ENCODE measurements around the gene RTN4. TPM values are rescaled to one million over a fixed set of nuclear protein-coding genes. Genes with fewer than 3 reads are reported as not detected.

Gene RTN4
- total and polyA plus RNA-seq, 2 experiments from 2014 or later: 218 to 221 TPM

- H3K4me2 ChIP-seq: 0 out of 2 replicates have a peak overlapping the region, but pooled peaks have one; percentile 16
- H3K9me3 Mint-ChIP-seq: no peaks in the 10 kb centered on the region; the same call in 2 of the 3 replicates
- peaks cover 71% of the 10 kb centered on the region for H3K4me1 ChIP-seq (ENCODE audit: insufficient read depth)
- no peaks in the 10 kb centered on the region for H3K9me2 ChIP-seq (ENCODE audit: insufficient read depth)
- TF ChIP-seq, protein P1, sequence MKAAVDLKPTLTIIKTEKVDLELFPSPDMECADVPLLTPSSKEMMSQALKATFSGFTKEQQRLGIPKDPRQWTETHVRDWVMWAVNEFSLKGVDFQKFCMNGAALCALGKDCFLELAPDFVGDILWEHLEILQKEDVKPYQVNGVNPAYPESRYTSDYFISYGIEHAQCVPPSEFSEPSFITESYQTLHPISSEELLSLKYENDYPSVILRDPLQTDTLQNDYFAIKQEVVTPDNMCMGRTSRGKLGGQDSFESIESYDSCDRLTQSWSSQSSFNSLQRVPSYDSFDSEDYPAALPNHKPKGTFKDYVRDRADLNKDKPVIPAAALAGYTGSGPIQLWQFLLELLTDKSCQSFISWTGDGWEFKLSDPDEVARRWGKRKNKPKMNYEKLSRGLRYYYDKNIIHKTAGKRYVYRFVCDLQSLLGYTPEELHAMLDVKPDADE (IDR thresholded peaks at IDR 0.05): no peak
- TF ChIP-seq NANOG (IDR thresholded peaks at IDR 0.05; ENCODE audit: borderline replicate concordance) (no peak), POLR2AphosphoS5 (IDR thresholded peaks at IDR 0.05; ENCODE audit: low read depth) (no peak), ZNF114 (CRISPR knock-in tag; IDR thresholded peaks at IDR 0.05) (no peak), EZH2phosphoT487 (IDR thresholded peaks at IDR 0.05; ENCODE audit: unreplicated experiment) (no peak), EZH2 (IDR thresholded peaks at IDR 0.05; ENCODE audit: low read depth, unreplicated experiment) (no peak), ZNF331 (CRISPR knock-in tag; IDR thresholded peaks at IDR 0.05; ENCODE audit: low read depth) (no peak), JUNB (IDR thresholded peaks at IDR 0.05; ENCODE audit: unreplicated experiment) (no peak), CREB1 (CRISPR knock-in tag; IDR thresholded peaks at IDR 0.05; ENCODE audit: low read depth) (no peak), STAT1 (IDR thresholded peaks at IDR 0.05; ENCODE audit: unreplicated experiment) (no peak), ZNF462 (CRISPR knock-in tag; IDR thresholded peaks at IDR 0.05) (no peak)
- TF ChIP-seq, protein P2, sequence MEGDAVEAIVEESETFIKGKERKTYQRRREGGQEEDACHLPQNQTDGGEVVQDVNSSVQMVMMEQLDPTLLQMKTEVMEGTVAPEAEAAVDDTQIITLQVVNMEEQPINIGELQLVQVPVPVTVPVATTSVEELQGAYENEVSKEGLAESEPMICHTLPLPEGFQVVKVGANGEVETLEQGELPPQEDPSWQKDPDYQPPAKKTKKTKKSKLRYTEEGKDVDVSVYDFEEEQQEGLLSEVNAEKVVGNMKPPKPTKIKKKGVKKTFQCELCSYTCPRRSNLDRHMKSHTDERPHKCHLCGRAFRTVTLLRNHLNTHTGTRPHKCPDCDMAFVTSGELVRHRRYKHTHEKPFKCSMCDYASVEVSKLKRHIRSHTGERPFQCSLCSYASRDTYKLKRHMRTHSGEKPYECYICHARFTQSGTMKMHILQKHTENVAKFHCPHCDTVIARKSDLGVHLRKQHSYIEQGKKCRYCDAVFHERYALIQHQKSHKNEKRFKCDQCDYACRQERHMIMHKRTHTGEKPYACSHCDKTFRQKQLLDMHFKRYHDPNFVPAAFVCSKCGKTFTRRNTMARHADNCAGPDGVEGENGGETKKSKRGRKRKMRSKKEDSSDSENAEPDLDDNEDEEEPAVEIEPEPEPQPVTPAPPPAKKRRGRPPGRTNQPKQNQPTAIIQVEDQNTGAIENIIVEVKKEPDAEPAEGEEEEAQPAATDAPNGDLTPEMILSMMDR (conservative IDR thresholded peaks at IDR 0.05; ENCODE audit: low read depth in 2 of 2): no peak
- TF ChIP-seq, protein P3, sequence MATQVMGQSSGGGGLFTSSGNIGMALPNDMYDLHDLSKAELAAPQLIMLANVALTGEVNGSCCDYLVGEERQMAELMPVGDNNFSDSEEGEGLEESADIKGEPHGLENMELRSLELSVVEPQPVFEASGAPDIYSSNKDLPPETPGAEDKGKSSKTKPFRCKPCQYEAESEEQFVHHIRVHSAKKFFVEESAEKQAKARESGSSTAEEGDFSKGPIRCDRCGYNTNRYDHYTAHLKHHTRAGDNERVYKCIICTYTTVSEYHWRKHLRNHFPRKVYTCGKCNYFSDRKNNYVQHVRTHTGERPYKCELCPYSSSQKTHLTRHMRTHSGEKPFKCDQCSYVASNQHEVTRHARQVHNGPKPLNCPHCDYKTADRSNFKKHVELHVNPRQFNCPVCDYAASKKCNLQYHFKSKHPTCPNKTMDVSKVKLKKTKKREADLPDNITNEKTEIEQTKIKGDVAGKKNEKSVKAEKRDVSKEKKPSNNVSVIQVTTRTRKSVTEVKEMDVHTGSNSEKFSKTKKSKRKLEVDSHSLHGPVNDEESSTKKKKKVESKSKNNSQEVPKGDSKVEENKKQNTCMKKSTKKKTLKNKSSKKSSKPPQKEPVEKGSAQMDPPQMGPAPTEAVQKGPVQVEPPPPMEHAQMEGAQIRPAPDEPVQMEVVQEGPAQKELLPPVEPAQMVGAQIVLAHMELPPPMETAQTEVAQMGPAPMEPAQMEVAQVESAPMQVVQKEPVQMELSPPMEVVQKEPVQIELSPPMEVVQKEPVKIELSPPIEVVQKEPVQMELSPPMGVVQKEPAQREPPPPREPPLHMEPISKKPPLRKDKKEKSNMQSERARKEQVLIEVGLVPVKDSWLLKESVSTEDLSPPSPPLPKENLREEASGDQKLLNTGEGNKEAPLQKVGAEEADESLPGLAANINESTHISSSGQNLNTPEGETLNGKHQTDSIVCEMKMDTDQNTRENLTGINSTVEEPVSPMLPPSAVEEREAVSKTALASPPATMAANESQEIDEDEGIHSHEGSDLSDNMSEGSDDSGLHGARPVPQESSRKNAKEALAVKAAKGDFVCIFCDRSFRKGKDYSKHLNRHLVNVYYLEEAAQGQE (IDR thresholded peaks at IDR 0.05; ENCODE audit: unreplicated experiment): no peak
- ATAC-seq: peak; percentile 17; the same call in 1 of the 3 replicates
- H3K27me3 Mint-ChIP-seq (ENCODE audit: insufficient read depth, low read depth, poor library complexity): peaks cover 4% of the 10 kb centered on the region
- peaks cover 43% of the 10 kb centered on the region for H4K20me1 ChIP-seq (replicated peaks; ENCODE audit: insufficient read depth)
- H3K27me3 ChIP-seq (ENCODE audit: insufficient read depth): no peaks in the 10 kb centered on the region
- H3F3A ChIP-seq (replicated peaks; ENCODE audit: low read depth): no peaks in the 10 kb centered on the region
- H3K36me3 ChIP-seq (ENCODE audit: insufficient read depth): no peaks in the 10 kb centered on the region
- H3K27ac Mint-ChIP-seq: no peak overlapping the region
- DNase-seq (ENCODE audit: low spot score): no peak
- H3K4me1 Mint-ChIP-seq: peaks cover 67% of the 10 kb centered on the region
- H3K4me3 ChIP-seq: no peak overlapping the region
- no peak overlapping the region for H3K4me3 Mint-ChIP-seq
- no peak overlapping the region for H2AFZ ChIP-seq
- H3K27ac ChIP-seq (ENCODE audit: low read depth): no peak overlapping the region
- no peaks in the 10 kb centered on the region; the same call in 2 of the 3 replicates for H3K36me3 Mint-ChIP-seq (ENCODE audit: low read depth)
- H3K79me2 ChIP-seq (replicated peaks; ENCODE audit: insufficient read depth): peaks cover 100% of the 10 kb centered on the region
Observed at GRCh38 chr2:55010149-55010591, 40.1 kb downstream of the RTN4 start.

All from GM23338 (cell line).